CD4-positive, alpha-beta T cell treated with Interleukin-6 at 100 ng/mL for 8 hours (primary cell): Measurements from ENCODE around the gene EEF1AKMT4.

Source experiments
- DNase-seq: peaks from one replicate; pipeline ENCODE4 v3.0.0-alpha.2; 2020; ENCODE audit warnings: mixed read lengths, low spot score

Gene EEF1AKMT4

GRCh38 chr3:184298759-184299487 is 49.5 kb downstream of the EEF1AKMT4 start, which contains the start of gene PSMD2:
TSS of gene PSMD2 (plus strand) at chr3:184299241. CDS start at chr3:184299267, 26 bp downstream.
- peak; percentile 98 for DNase-seq

GRCh38 chr3:184299488-184300377 is 50.3 kb downstream of the EEF1AKMT4 start:
- no peak for DNase-seq

- no peak for DNase-seq
Measured at GRCh38 chr3:184300378-184300720, 50.9 kb downstream of the EEF1AKMT4 start.

- no peak for DNase-seq
Measured at GRCh38 chr3:184305577-184305976, 56.1 kb downstream of the EEF1AKMT4 start.

- DNase-seq, result no peak
Measured at GRCh38 chr3:184306341-184306972, 57.0 kb downstream of the EEF1AKMT4 start.

GRCh38 chr3:184307915-184308314 is 58.4 kb downstream of the EEF1AKMT4 start:
- no peak for DNase-seq
